HepG2 (cell line): ENCODE measurements around the gene ASL. TPM values are rescaled to one million over a fixed set of nuclear protein-coding genes. Genes with fewer than 3 reads are reported as not detected.

ENCODE experiments used
- FLYWCH1 ChIP-seq: sonication (generic); formaldehyde crosslinking; IDR thresholded peaks from 2 replicates; pipeline ENCODE4 v1.8.1; 2023; ENCODE audit warnings: mild to moderate bottlenecking, missing genetic modification reagents
- GLI4 ChIP-seq: sonication (generic); formaldehyde crosslinking; IDR thresholded peaks from 2 replicates; pipeline ENCODE4 v1.5.1; 2020; ENCODE audit warnings: missing genetic modification reagents, mild to moderate bottlenecking, moderate library complexity, borderline replicate concordance
- HNF4G ChIP-seq, 2 experiments: sonication (generic) in 1 of 2; formaldehyde crosslinking in 1 of 2; IDR thresholded peaks; 2 replicates each; pipeline versions ENCODE4 v1.4.0 to v1.6.1; 2011 to 2020; ENCODE audit warnings: borderline replicate concordance in 2 of 2, low read depth in 2 of 2, mild to moderate bottlenecking in 2 of 2, low read length in 1 of 2, missing genetic modification reagents in 1 of 2, moderate library complexity in 1 of 2
- JDP2 ChIP-seq: sonication (generic); formaldehyde crosslinking; IDR thresholded peaks from 2 replicates; pipeline ENCODE4 v1.8.1; 2022; ENCODE audit warnings: missing genetic modification reagents, borderline replicate concordance
- MED1 ChIP-seq: sonication (generic); formaldehyde crosslinking; IDR thresholded peaks from 2 replicates; pipeline ENCODE4 v1.4.0; 2020; ENCODE audit warnings: missing genetic modification reagents
- NAIF1 ChIP-seq: sonication (generic); formaldehyde crosslinking; IDR thresholded peaks from 2 replicates; pipeline ENCODE4 v1.5.0; 2020; ENCODE audit warnings: mild to moderate bottlenecking, missing genetic modification reagents, borderline replicate concordance
- PTBP1 ChIP-seq: fragments of 200-400 bp; formaldehyde crosslinking; IDR thresholded peaks from 2 replicates; pipeline ENCODE4 v1.6.1; 2018; ENCODE audit warnings: low read length, low read depth; ENCODE audit not compliant: poor library complexity, severe bottlenecking
- SNAPC2 ChIP-seq: sonication (generic); formaldehyde crosslinking; IDR thresholded peaks from 2 replicates; pipeline ENCODE4 v1.8.1; 2022; ENCODE audit warnings: mild to moderate bottlenecking, missing genetic modification reagents
- STAG1 ChIP-seq: sonication (generic); formaldehyde crosslinking; IDR thresholded peaks from 2 replicates; pipeline ENCODE4 v1.4.0; 2020; ENCODE audit warnings: missing genetic modification reagents
- THAP11 ChIP-seq: IDR thresholded peaks from 2 replicates; pipeline ENCODE4 v1.6.1; 2016; ENCODE audit warnings: missing biosample characterization, missing genetic modification reagents
- ZBTB1 ChIP-seq: sonication (generic); formaldehyde crosslinking; IDR thresholded peaks from 2 replicates; pipeline ENCODE4 v1.4.0; 2020; ENCODE audit warnings: missing genetic modification reagents, borderline replicate concordance
- ZBTB40 ChIP-seq, 2 experiments: fragments of 450-650 bp in 1 of 2; sonication (generic) in 1 of 2; formaldehyde crosslinking in 1 of 2; IDR thresholded peaks; 2 replicates each; pipeline versions ENCODE4 v1.6.1 to v1.8.0; 2016 to 2022; ENCODE audit warnings: antibody characterized with exemption in 1 of 2, mild to moderate bottlenecking in 1 of 2, missing genetic modification reagents in 1 of 2
- ZFP90 ChIP-seq: sonication (generic); formaldehyde crosslinking; IDR thresholded peaks from 2 replicates; pipeline ENCODE4 v1.8.0; 2022; ENCODE audit warnings: missing genetic modification reagents, mild to moderate bottlenecking, inconsistent platforms, borderline replicate concordance
- ZNF513 ChIP-seq: sonication (generic); formaldehyde crosslinking; conservative IDR thresholded peaks from 2 replicates; pipeline ENCODE4 v1.5.0; 2020; ENCODE audit warnings: missing genetic modification reagents
- ZNF761 ChIP-seq: sonication (generic); formaldehyde crosslinking; conservative IDR thresholded peaks from 2 replicates; pipeline ENCODE4 v1.4.0; 2020; ENCODE audit warnings: mild to moderate bottlenecking, missing genetic modification reagents
- polyA plus RNA-seq, 8 experiments: library from polyadenylated mRNA; depleted of rRNA in 3 of 8; stranded (reverse) in 7 of 8; unstranded in 1 of 8; fragments of >200 nt; fragmentation: Illumina TruSeq in 4 of 8; extraction: Trizol in 4 of 8; gene quantifications; 2 replicates each; pipeline versions ENCODE4 v1.2.1 to v1.2.3, GENCODE V29; 2011 to 2016; ENCODE audit warnings: low read depth in 4 of 8, missing spikeins in 1 of 8, mixed read lengths in 1 of 8; ENCODE audit not compliant: insufficient read depth in 1 of 8
- total RNA-seq, 5 experiments: library from RNA; depleted of rRNA; stranded (reverse); fragments of >200 nt; fragmentation: Illumina TruSeq; extraction: Trizol; gene quantifications; 2 replicates each; pipeline ENCODE4 v1.2.3, GENCODE V29; 2016; ENCODE audit warnings: low read depth in 1 of 5
- TF ChIP-seq, protein P1 (sequence below): sonication (generic); formaldehyde crosslinking; IDR thresholded peaks from 2 replicates; pipeline ENCODE4 v1.4.0; 2020; ENCODE audit warnings: missing genetic modification reagents, borderline replicate concordance

ASL gene
- total and polyA plus RNA-seq, 2 of the 13 experiments (the other 11 are each of a cell fraction or from before 2014, with no cell fraction given): 71.4 to 96.5 TPM

DNA sequence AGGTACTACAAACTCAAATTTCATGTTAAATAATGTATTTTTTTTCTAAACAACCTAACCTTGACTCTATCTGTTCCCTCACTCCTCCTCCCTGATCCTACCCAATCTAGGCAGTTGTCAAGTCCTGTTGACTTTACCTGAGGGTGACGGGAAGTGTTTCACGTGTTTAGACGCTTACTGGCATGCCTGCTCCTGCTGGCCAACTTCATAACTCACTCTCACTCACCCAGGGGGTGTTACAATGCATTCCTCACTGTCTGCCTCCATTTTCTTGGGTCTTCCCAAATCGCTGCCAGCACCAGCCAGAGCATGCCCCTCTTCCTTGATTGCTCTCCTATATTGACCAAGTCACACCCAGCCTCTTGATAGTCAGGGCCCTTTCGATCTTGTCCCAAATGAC is 67.4 kb downstream of the ASL start (continued):
- no peak for TF ChIP-seq ZBTB40 (IDR thresholded peaks at IDR 0.05)
- peak; percentile 58; the same call in 1 of the 2 replicates for TF ChIP-seq ZBTB40 (CRISPR knock-in tag; IDR thresholded peaks at IDR 0.05)
- no peak for TF ChIP-seq JDP2
- TF ChIP-seq ZNF761 (CRISPR knock-in tag): no peak
- TF ChIP-seq ZFP90 (CRISPR knock-in tag): no peak
- TF ChIP-seq MED1: peak; percentile 86
- TF ChIP-seq PTBP1: no peak
- TF ChIP-seq, protein P1, sequence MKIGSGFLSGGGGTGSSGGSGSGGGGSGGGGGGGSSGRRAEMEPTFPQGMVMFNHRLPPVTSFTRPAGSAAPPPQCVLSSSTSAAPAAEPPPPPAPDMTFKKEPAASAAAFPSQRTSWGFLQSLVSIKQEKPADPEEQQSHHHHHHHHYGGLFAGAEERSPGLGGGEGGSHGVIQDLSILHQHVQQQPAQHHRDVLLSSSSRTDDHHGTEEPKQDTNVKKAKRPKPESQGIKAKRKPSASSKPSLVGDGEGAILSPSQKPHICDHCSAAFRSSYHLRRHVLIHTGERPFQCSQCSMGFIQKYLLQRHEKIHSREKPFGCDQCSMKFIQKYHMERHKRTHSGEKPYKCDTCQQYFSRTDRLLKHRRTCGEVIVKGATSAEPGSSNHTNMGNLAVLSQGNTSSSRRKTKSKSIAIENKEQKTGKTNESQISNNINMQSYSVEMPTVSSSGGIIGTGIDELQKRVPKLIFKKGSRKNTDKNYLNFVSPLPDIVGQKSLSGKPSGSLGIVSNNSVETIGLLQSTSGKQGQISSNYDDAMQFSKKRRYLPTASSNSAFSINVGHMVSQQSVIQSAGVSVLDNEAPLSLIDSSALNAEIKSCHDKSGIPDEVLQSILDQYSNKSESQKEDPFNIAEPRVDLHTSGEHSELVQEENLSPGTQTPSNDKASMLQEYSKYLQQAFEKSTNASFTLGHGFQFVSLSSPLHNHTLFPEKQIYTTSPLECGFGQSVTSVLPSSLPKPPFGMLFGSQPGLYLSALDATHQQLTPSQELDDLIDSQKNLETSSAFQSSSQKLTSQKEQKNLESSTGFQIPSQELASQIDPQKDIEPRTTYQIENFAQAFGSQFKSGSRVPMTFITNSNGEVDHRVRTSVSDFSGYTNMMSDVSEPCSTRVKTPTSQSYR: peak; percentile 30
- no peak for TF ChIP-seq ZNF513
- no peak for TF ChIP-seq STAG1
- no peak for TF ChIP-seq SNAPC2 (CRISPR knock-in tag)
- no peak for TF ChIP-seq HNF4G (IDR thresholded peaks at IDR 0.05; ENCODE audit: borderline replicate concordance, low read depth, low read length)
- no peak for TF ChIP-seq HNF4G (CRISPR knock-in tag; IDR thresholded peaks at IDR 0.05; ENCODE audit: borderline replicate concordance, low read depth)
- no peak for TF ChIP-seq ZBTB1
- TF ChIP-seq THAP11 (CRISPR knock-in tag): peak; percentile 69
- no peak for TF ChIP-seq GLI4 (CRISPR knock-in tag)
- 0 out of 2 replicates have a peak, but pooled peaks have one; percentile 18 for TF ChIP-seq NAIF1 (CRISPR knock-in tag)
- TF ChIP-seq FLYWCH1 (CRISPR knock-in tag): no peak
